ENCODE measurements around the gene PARD3B. TPM values are rescaled to one million over a fixed set of nuclear protein-coding genes. Genes with fewer than 3 reads are reported as not detected.

The PARD3B gene
- polyA plus RNA-seq, 3 donors: not detected

GRCh38 chr2:204900910-204901309, 355.6 kb downstream of the PARD3B start:
- H3K36me3 ChIP-seq (replicated peaks in 1 of 2; ENCODE audit: control insufficient read depth in 1 of 2, insufficient read depth in 2 of 2, low read length in 2 of 2): no peaks in the 10 kb centered on the region
- no peaks in the 10 kb centered on the region for H3K27me3 ChIP-seq (ENCODE audit: control insufficient read depth in 2 of 2, insufficient read depth in 2 of 2, low read length in 2 of 2)
- TF ChIP-seq CTCF (IDR thresholded peaks at IDR 0.05): no peak
- H3K4me3 ChIP-seq (replicated peaks in 1 of 3; ENCODE audit: low read depth in 2 of 3, low read length in 3 of 3): no peak overlapping the region
- no peaks in the 10 kb centered on the region for H3K4me1 Mint-ChIP-seq
- H3K4me1 ChIP-seq (ENCODE audit: control insufficient read depth in 1 of 2, insufficient read depth in 2 of 2, low read length in 2 of 2): no peaks in the 10 kb centered on the region
- no peak overlapping the region for H3K9ac ChIP-seq (ENCODE audit: insufficient read depth, low read length, poor library complexity, severe bottlenecking)
- no peak overlapping the region for H2AFZ ChIP-seq (ENCODE audit: insufficient read depth, low read depth, low read length, poor library complexity, severe bottlenecking)
- H3K4me2 ChIP-seq (replicated peaks; ENCODE audit: extremely low read depth, low read length, poor library complexity, severe bottlenecking): no peak overlapping the region
- H4K20me1 ChIP-seq (ENCODE audit: insufficient read depth, low read length): no peaks in the 10 kb centered on the region
- no peak overlapping the region for H3K27ac ChIP-seq (ENCODE audit: low read depth in 1 of 2, low read length in 2 of 2)
- intact Hi-C loops (cut with micrococcal nuclease): no loop called here
- H3K4me3 Mint-ChIP-seq: no peak overlapping the region
- no peak overlapping the region for H3K27ac Mint-ChIP-seq
- 90% methylated on average over 1 of the region's 1 CpG for WGBS (ENCODE audit: insufficient coverage)
- peaks cover 5 to 17% (median 9%) of the 10 kb centered on the region in 7 donors for H3K9me3 Mint-ChIP-seq
- no peaks in the 10 kb centered on the region for H3K27me3 Mint-ChIP-seq (ENCODE audit: low read depth in 3 of 3)
- H3K79me2 ChIP-seq (ENCODE audit: insufficient read depth, low read length): no peaks in the 10 kb centered on the region
- no peak for DNase-seq
- H3K36me3 Mint-ChIP-seq: no peaks in the 10 kb centered on the region
- H3K9me3 ChIP-seq (replicated peaks in 1 of 2; ENCODE audit: control insufficient read depth in 1 of 2, insufficient read depth in 1 of 2, low read length in 2 of 2): peaks cover 6 to 13% of the 10 kb centered on the region in 2 donors

- WGBS (ENCODE audit: insufficient coverage): 100% methylated on average over 1 of the region's 1 CpG
- no peak for DNase-seq
- no peak for TF ChIP-seq CTCF (IDR thresholded peaks at IDR 0.05)
- Histone ChIP-seq H2AFZ (ENCODE audit: insufficient read depth, low read depth, low read length, poor library complexity, severe bottlenecking) (no peak overlapping the region), H4K20me1 (ENCODE audit: insufficient read depth, low read length) (no peaks in the 10 kb centered on the region), H3K79me2 (ENCODE audit: insufficient read depth, low read length) (no peaks in the 10 kb centered on the region), H3K4me2 (replicated peaks; ENCODE audit: extremely low read depth, low read length, poor library complexity, severe bottlenecking) (no peak overlapping the region), H3K4me1 (ENCODE audit: control insufficient read depth in 1 of 2, insufficient read depth in 2 of 2, low read length in 2 of 2) (no peaks in the 10 kb centered on the region), H3K4me3 (replicated peaks in 1 of 3; ENCODE audit: low read depth in 2 of 3, low read length in 3 of 3) (no peak overlapping the region), H3K9me3 (replicated peaks in 1 of 2; ENCODE audit: control insufficient read depth in 1 of 2, insufficient read depth in 1 of 2, low read length in 2 of 2) (peaks cover 6 to 13% of the 10 kb centered on the region in 2 donors), H3K27ac (ENCODE audit: low read depth in 1 of 2, low read length in 2 of 2) (no peak overlapping the region), H3K36me3 (replicated peaks in 1 of 2; ENCODE audit: control insufficient read depth in 1 of 2, insufficient read depth in 2 of 2, low read length in 2 of 2) (no peaks in the 10 kb centered on the region), H3K9ac (ENCODE audit: insufficient read depth, low read length, poor library complexity, severe bottlenecking) (no peak overlapping the region), H3K27me3 (ENCODE audit: control insufficient read depth in 2 of 2, insufficient read depth in 2 of 2, low read length in 2 of 2) (no peaks in the 10 kb centered on the region)
- Mint-ChIP-seq H3K27me3 (ENCODE audit: low read depth in 3 of 3) (no peaks in the 10 kb centered on the region), H3K27ac (no peak overlapping the region), H3K9me3 (peaks cover 5 to 17% (median 9%) of the 10 kb centered on the region in 7 donors), H3K4me1 (no peaks in the 10 kb centered on the region), H3K4me3 (no peak overlapping the region), H3K36me3 (no peaks in the 10 kb centered on the region)
- intact Hi-C loops (cut with micrococcal nuclease): no loop called here
Observed at GRCh38 chr2:204901591-204901990, 356.3 kb downstream of the PARD3B start.

Measured in CD14-positive monocyte (primary cell).